UCSD-AML1 (cell line): Measurements from ENCODE around the gene ANTXR2.
"Not testable (repeated sequence)": the region's sequence is repeated elsewhere in the genome, so short reads cannot be mapped to it uniquely, and the experiment has no call there.

Source experiments
- DNase-seq: peaks from one replicate; lab custom pipeline; 2025; ENCODE audit not compliant: unreplicated experiment; lab: John Stamatoyannopoulos, UW

Gene ANTXR2

GRCh38 chr4:79922011-79922410 is 151.0 kb downstream of the ANTXR2 start:
- DNase-seq: no peak

GRCh38 chr4:79920163-79920853 is 152.7 kb downstream of the ANTXR2 start:
- DNase-seq: no peak

- DNase-seq: no peak
Measured at GRCh38 chr4:79918292-79918691, 154.7 kb downstream of the ANTXR2 start.

- peak; percentile 25 for DNase-seq
Measured at GRCh38 chr4:79917246-79917645, 155.8 kb downstream of the ANTXR2 start.

- DNase-seq: no peak
Measured at GRCh38 chr4:79915246-79915645, 157.8 kb downstream of the ANTXR2 start.

- no peak for DNase-seq
Measured at GRCh38 chr4:79913581-79913980, 159.4 kb downstream of the ANTXR2 start.

GRCh38 chr4:79907001-79907400 is 166.0 kb downstream of the ANTXR2 start:
- DNase-seq: no peak

GRCh38 chr4:79906303-79906702 is 166.7 kb downstream of the ANTXR2 start:
- DNase-seq: no peak

- no peak for DNase-seq
Measured at GRCh38 chr4:79905212-79905611, 167.8 kb downstream of the ANTXR2 start.

- no peak for DNase-seq
Measured at GRCh38 chr4:79904331-79904730, 168.7 kb downstream of the ANTXR2 start.

GRCh38 chr4:79900182-79900581 is 172.8 kb downstream of the ANTXR2 start:
- no peak for DNase-seq

- DNase-seq: no peak
Measured at GRCh38 chr4:79899481-79899880, 173.5 kb downstream of the ANTXR2 start.

GRCh38 chr4:79898055-79898454 is 175.0 kb downstream of the ANTXR2 start:
- no peak for DNase-seq

- no peak for DNase-seq
Measured at GRCh38 chr4:79897174-79897573, 175.9 kb downstream of the ANTXR2 start.

GRCh38 chr4:79893456-79893855 is 179.6 kb downstream of the ANTXR2 start:
- DNase-seq: no peak

- DNase-seq: not testable (repeated sequence)
Measured at GRCh38 chr4:79889026-79889425, 184.0 kb downstream of the ANTXR2 start.

GRCh38 chr4:79886557-79886956 is 186.5 kb downstream of the ANTXR2 start:
- no peak for DNase-seq

GRCh38 chr4:79886021-79886420 is 187.0 kb downstream of the ANTXR2 start:
- DNase-seq: no peak

- no peak for DNase-seq
Measured at GRCh38 chr4:79883290-79883689, 189.7 kb downstream of the ANTXR2 start.

- DNase-seq: no peak
Measured at GRCh38 chr4:79882806-79883205, 190.2 kb downstream of the ANTXR2 start.

GRCh38 chr4:79881407-79881806 is 191.6 kb downstream of the ANTXR2 start:
- DNase-seq: no peak

GRCh38 chr4:79877511-79877910 is 195.5 kb downstream of the ANTXR2 start:
- DNase-seq: no peak

GRCh38 chr4:79875344-79875899 is 197.6 kb downstream of the ANTXR2 start:
- DNase-seq: no peak
